ENCODE results near the gene C1QTNF8.

Gene C1QTNF8

DNA sequence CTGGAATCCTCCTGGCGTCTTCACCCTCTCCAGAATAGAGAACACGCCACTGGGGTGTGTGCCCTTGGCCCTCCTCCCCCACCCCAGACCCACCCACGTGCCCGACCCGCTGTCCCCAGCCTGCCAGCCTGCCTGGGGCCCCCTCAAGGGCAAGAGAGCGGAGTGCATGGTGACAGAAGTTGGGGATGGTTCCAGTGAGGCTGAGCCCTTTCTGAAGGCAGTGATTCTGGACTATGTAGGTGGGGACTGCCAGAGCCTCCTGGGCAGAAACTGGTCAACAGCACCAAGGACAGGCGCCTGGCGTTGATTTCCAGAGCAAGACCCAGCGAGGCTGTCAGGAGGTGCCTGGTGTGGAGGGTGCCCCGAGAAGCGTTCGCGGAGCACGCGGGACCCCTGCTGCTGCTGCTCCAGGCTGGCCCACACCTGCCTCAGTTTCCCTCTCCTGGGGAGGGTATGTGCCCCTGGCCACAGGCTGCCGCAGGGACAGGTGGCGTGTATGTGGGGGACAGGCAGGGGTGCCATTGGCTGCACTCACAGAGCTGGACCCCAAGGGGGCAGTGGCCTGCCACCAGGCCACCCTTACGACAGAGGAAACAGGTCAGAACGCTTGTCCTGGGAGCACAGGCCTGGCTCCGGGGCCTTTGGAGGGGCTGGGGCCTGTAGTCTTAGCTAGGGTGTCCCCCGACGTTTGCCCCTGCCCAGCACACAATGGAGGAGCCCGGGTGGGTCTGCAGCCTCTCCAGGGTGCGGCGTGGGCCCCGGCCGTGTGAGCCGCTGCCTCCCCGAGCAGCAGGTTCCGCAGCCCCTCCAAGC lies 22.3 kb downstream of the C1QTNF8 start:
- no peak for DNase-seq

DNA sequence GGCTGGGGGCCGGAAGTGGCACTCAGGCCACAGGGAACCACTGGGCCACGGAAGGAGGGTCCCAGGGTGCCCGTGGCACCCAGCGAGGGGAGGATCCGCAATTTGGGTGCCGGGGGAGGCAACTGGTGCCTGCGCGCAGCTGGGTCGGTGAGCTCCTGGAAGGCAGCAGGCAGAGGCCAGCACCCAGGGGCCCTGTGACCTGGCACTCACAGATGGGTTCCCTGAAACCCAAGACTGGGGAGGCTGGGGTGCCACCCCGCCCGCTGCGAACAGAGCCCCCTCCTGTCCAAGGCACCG lies 22.8 kb downstream of the C1QTNF8 start:
- no peak for DNase-seq

- DNase-seq: no peak
Measured at GRCh38 chr16:1072526-1073261, 23.4 kb downstream of the C1QTNF8 start, which contains the start of gene SSTR5. SSTR5 (plus strand) TSS chr16:1072747; CDS start chr16:1078869, 6,122 bp downstream.

GRCh38 chr16:1071561-1072225 lies 24.4 kb downstream of the C1QTNF8 start:
- no peak for DNase-seq

DNA sequence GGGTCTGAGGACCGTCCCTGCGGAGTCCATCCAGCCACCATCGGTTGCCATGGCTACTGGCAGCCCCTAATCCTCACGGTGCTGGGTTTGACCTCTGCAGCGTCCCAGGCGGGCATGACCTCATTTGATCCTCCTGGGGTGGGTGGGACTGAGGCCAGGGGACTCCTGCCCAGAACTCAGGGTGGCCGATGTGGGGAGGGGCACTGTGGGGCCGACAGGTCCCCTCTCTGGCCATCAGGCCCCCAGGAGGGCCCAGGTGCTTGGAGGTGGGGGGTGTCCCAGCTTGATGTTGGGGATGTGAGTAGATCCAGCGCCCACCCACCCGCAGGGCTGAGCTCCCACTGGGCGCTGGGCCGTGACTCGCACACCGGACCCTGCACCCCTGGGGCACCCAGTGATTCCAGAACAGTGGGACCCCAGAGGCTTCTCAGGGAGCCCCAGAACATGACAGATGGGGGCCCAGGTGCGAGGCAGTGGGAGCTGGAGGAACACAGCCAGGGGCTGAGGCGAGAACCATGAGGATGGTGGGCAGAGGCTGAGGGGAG lies 25.1 kb downstream of the C1QTNF8 start:
- no peak for DNase-seq

DNA sequence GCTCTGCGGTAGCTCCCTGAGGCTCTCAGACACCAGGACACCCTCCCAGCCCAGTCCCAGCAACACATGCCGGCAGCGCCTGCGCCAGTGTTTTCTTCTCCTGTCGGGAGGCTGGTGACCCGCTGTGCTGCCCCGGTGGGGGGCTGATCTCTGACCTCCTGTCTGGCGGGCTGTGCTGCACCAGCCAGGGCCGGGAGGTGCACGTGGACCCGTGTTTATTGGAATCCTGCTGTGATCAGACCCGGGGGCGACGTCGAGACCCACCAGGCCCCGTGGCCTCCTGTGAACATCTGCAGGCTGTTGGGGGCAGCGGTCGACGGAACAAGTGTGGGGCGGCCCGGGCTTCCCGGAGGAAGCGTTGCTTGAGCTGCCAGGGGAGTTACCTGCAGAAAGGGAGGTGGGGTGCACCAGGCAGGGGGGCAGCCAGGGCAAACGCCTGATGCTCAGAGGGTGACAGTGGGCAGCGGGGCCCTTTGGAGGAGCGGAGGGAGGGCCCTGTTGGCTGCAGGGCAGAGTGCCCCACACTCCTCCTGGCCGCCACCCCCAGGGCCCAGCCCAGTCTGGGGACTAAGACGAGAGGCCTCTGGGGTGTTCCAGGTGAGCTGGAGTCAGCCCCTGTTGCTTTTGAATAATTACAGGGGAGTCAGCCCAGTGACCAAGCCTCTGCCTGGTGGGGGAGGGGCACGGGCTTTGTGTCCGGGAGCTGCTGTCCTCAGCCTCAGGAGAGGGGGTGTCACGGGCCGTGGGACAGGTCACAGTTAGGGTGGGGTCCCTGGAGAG lies 25.8 kb downstream of the C1QTNF8 start:
- DNase-seq: no peak

DNA sequence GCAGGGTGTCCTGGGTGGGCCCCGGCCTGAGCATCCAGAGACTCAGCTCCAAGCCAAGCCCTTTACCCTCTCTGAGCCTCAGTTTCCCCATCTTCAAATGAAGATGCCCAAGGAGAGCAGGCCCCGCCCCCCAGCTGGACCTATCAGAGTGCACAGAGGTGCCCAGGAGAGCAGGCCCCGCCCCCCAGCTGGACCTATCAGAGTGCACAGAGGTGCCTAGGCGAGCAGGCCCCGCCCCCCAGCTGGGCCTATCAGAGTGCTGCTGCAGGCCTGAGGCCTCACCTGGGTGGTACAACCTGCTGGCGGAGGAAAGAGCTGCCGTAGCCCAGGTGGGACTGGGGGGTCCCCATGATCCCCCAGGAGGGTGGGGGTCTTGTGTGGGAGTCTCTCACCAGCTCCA lies 26.9 kb downstream of the C1QTNF8 start:
- no peak for DNase-seq

GRCh38 chr16:1068451-1068850 lies 27.6 kb downstream of the C1QTNF8 start:
- DNase-seq: no peak

- DNase-seq: no peak
Measured at GRCh38 chr16:1067629-1068028, 28.4 kb downstream of the C1QTNF8 start.

GRCh38 chr16:1066584-1067172 lies 29.4 kb downstream of the C1QTNF8 start:
- DNase-seq: no peak

DNA sequence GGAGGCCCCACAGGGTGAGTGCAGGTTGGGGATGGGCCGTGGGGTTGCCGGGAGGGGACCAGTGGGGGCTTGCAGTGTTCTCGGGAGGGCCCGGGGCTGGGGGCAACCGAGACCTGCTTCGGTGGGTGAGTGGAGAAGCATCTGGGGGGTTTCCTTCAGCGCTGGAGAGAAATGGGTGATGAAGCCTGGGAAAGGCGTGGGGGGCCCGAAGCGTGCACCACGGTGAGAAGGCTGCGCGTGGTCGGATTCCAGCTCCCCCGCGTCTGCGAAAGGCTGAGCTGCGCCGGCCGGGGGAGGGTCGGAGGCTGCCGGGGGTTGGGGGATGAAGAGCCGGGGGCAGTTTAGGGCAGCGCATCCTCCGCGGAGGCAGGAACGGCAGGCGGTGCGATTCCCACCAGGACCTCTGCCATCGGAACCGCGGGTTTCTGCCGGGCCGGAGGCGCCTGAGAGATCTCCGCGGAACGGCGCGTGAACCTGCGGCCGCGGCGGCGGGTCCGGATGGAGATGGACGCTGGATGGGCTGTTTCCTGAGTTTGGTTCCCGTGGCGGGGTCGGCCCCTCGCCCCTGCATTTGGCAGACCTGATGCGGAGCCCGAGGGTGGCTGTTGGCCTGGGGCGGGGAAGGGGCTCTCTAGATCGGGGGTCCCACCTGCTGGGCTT lies 30.4 kb downstream of the C1QTNF8 start:
- DNase-seq: no peak

DNA sequence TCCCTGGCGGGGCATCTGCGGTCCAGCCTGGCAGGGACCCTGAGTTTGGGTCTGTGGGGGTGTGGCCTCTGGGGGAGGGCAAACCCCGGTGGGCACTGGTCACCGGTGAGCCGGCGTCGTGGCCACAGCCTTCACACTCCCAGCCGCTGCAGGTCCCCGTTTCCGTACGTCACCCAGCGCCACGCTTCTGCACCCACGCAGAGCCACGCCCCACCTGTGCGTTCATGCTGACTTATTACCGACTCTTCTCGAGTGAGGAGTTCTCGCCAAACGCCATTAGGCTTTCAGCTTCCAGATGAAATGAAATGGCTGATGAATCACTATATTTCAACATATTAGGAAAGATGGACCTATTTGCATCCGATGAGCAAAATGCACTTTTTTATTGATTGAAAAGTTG lies 32.3 kb downstream of the C1QTNF8 start:
- DNase-seq: no peak

- no peak for DNase-seq
Measured at GRCh38 chr16:1062895-1063294, 33.1 kb downstream of the C1QTNF8 start.

DNA sequence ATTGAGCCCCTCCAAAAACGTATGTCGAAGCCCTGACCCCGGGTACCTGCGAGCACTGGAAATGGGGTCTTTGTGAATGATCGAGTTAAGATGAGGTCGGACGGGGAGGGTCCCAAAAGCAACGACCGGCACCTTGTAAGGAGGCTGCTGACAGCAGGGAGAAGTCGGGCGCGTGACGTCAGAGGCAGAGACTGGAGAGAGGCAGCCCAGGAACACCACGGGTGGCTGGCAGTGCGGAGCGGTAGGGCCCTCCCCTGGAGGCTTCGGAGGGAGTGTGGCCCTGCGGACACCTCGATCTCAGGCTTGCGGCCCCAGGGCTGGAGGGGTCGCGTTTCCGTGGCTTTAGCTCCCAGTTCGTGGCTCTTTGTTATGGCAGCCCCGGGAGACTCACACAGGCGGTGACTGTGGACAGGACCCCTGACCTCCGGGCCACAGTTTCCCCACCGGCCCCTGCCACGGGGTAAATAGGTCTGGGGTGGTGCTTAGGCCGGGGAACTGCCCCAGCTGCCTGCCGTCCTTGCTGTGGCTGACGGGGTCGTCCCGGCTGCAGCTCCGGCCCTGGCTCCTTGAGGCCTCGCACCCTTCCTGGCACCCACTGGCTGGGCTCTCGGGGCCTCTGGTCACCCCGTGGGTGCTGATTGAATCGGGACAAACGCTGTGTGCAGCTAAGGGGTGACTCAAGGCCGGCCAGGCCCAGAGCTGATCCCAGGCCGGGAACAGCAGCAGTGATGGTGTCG lies 34.1 kb downstream of the C1QTNF8 start:
- DNase-seq: no peak

- DNase-seq: no peak
Measured at GRCh38 chr16:1060416-1061340, 35.4 kb downstream of the C1QTNF8 start.

DNA sequence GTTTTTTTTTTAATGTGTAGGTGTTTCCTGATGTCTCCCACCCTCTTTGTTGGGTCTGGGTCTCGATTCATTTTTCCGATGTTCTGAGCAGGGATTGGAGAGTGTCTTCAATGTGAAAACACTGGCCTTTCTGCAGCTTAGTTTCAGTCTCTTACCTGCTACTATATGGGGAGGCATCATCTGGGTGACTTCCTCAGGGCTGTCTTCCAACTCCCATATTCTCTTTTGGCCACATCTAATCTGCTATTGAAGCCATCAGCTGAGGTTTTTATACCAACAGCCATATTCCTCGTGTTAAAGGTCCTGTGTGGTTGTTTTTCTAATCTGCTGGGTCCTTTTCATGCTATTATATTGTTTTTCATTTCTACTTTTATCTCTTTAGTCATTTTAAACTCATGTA lies 36.7 kb downstream of the C1QTNF8 start:
- DNase-seq: no peak

- no peak for DNase-seq
Measured at GRCh38 chr16:1058216-1058615, 37.8 kb downstream of the C1QTNF8 start.

GRCh38 chr16:1057252-1057932 lies 38.7 kb downstream of the C1QTNF8 start:
- no peak for DNase-seq

DNA sequence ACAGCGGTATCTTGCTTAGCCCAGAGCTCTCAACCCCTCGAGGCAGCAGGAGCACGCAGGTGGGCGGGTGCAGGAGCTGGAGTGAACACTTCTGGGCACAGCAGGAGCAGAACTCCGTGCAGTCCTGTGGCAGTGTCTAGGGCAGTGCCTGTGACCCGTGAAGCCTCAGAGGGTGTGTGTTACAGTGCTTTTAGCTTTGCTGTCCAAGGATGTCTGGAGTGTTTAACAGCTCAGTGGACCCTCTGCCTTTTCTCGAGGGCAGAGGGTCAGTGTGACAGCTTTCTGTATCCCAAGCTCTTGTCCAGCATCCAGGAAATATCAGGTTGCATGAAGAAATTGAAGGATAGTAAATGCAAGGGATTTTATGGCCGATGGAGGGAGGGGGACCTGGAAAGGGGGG lies 39.8 kb downstream of the C1QTNF8 start:
- no peak for DNase-seq

All from fibroblast of skin of right quadriceps (primary cell).